ENCODE measurements around the gene TICAM1. TPM values are rescaled to one million over a fixed set of nuclear protein-coding genes. Genes with fewer than 3 reads are reported as not detected.
"Not testable (repeated sequence)": the region's sequence is repeated elsewhere in the genome, so short reads cannot be mapped to it uniquely, and the experiment has no call there.

Gene TICAM1
- total RNA-seq, 4 donors from 2014 or later = 5.2 to 7.0 (median 6.3) TPM

GRCh38 chr19:4802711-4803110 lies 28.8 kb downstream of the TICAM1 start:
- intact Hi-C loops (cut with DNase I) = no loop called here
- H3K27me3 ChIP-seq = no peaks in the 10 kb centered on the region
- WGBS, 2 donors = 82% methylated on average over 7 of the region's 7 CpGs
- H3K4me1 ChIP-seq = no peaks in the 10 kb centered on the region
- no peak overlapping the region for H3K4me3 ChIP-seq (replicated peaks in 1 of 3)
- DNase-seq = no peak
- TF ChIP-seq POLR2A (IDR thresholded peaks at IDR 0.05) = no peak
- no peak for TF ChIP-seq CTCF (IDR thresholded peaks at IDR 0.05)
- no peaks in the 10 kb centered on the region for H3K36me3 ChIP-seq
- no peak overlapping the region for H3K27ac ChIP-seq
- H3K9me3 ChIP-seq = no peaks in the 10 kb centered on the region

GRCh38 chr19:4801085-4801619 lies 30.4 kb downstream of the TICAM1 start:
- Histone ChIP-seq H3K27ac (no peak overlapping the region), H3K36me3 (peaks cover 0 to 3% of the 10 kb centered on the region in 2 donors), H3K4me3 (replicated peaks in 1 of 3) (no peak overlapping the region), H3K4me1 (no peaks in the 10 kb centered on the region), H3K9me3 (no peaks in the 10 kb centered on the region), H3K27me3 (no peaks in the 10 kb centered on the region)
- no peak for DNase-seq
- TF ChIP-seq CTCF (IDR thresholded peaks at IDR 0.05) = no peak
- no peak for TF ChIP-seq POLR2A (IDR thresholded peaks at IDR 0.05)
- intact Hi-C loops (cut with DNase I) = no loop called here
- WGBS, 2 donors = 88 to 93% methylated on average over 3 of the region's 3 CpGs

- WGBS, 2 donors = 66 to 67% methylated on average over 21 to 22 of the region's 23 CpGs
- H3K27ac ChIP-seq = no peak overlapping the region
- H3K36me3 ChIP-seq = peaks cover 0 to 3% of the 10 kb centered on the region in 2 donors
- DNase-seq = no peak
- no peaks in the 10 kb centered on the region for H3K9me3 ChIP-seq
- intact Hi-C loops (cut with DNase I) = no loop called here
- TF ChIP-seq POLR2A (IDR thresholded peaks at IDR 0.05) = no peak
- TF ChIP-seq CTCF (IDR thresholded peaks at IDR 0.05) = no peak
- H3K27me3 ChIP-seq = no peaks in the 10 kb centered on the region
- no peaks in the 10 kb centered on the region for H3K4me1 ChIP-seq
- no peak overlapping the region for H3K4me3 ChIP-seq (replicated peaks in 1 of 3)
Measured at GRCh38 chr19:4800591-4801081, 30.9 kb downstream of the TICAM1 start.

- no peak overlapping the region for H3K4me3 ChIP-seq (replicated peaks in 1 of 3)
- no peaks in the 10 kb centered on the region for H3K27me3 ChIP-seq
- WGBS, 2 donors = 84 to 91% methylated on average over 9 of the region's 9 CpGs
- H3K4me1 ChIP-seq = peaks cover 14 to 17% of the 10 kb centered on the region in 2 donors
- intact Hi-C loops (cut with DNase I) = no loop called here
- TF ChIP-seq CTCF (IDR thresholded peaks at IDR 0.05) = no peak
- TF ChIP-seq POLR2A (IDR thresholded peaks at IDR 0.05) = no peak
- DNase-seq = no peak
- no peak overlapping the region for H3K27ac ChIP-seq
- peaks cover 16 to 23% of the 10 kb centered on the region in 2 donors for H3K36me3 ChIP-seq
- no peaks in the 10 kb centered on the region for H3K9me3 ChIP-seq
Measured at GRCh38 chr19:4795400-4795799, 36.1 kb downstream of the TICAM1 start.

GRCh38 chr19:4794971-4795370 lies 36.5 kb downstream of the TICAM1 start:
- H3K4me3 ChIP-seq (replicated peaks in 1 of 3) = no peak overlapping the region
- intact Hi-C loops (cut with DNase I) = loop anchor here (5.0 kb wide), 1 partner anchor 73 kb away; the partner anchor contains the start of gene DPP9
- H3K27ac ChIP-seq = no peak overlapping the region
- H3K27me3 ChIP-seq = no peaks in the 10 kb centered on the region
- peaks cover 16 to 23% of the 10 kb centered on the region in 2 donors for H3K36me3 ChIP-seq
- TF ChIP-seq CTCF (IDR thresholded peaks at IDR 0.05) (no peak), POLR2A (IDR thresholded peaks at IDR 0.05) (no peak)
- no peaks in the 10 kb centered on the region for H3K9me3 ChIP-seq
- WGBS, 2 donors = 90% methylated on average over 7 to 10 of the region's 11 CpGs
- DNase-seq = no peak
- H3K4me1 ChIP-seq = peaks cover 14 to 17% of the 10 kb centered on the region in 2 donors

DNA sequence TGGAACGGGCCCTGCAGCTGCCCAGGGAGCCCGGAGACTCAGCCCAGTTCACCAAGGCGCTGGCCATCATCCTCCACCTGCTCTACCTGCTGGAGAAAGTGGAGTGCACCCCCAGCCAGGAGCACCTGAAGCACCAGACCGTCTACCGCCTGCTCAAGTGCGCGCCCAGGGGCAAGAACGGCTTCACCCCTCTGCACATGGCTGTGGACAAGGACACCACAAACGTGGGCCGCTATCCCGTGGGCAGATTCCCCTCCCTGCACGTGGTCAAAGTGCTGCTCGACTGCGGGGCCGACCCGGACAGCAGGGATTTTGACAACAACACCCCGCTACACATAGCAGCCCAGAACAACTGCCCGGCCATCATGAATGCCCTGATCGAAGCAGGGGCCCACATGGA lies 38.2 kb downstream of the TICAM1 start:
- peaks cover 16 to 23% of the 10 kb centered on the region in 2 donors for H3K36me3 ChIP-seq
- not testable (repeated sequence) for H3K27me3 ChIP-seq; DNase-seq; H3K27ac ChIP-seq; H3K4me3 ChIP-seq (replicated peaks in 1 of 3); H3K9me3 ChIP-seq
- peaks cover 14 to 17% of the 10 kb centered on the region in 2 donors for H3K4me1 ChIP-seq
- intact Hi-C loops (cut with DNase I) = loop anchor here (5.0 kb wide), 1 partner anchor 71 kb away; the partner anchor contains the start of gene DPP9
- WGBS, 2 donors = 91 to 93% methylated on average over 15 to 17 of the region's 19 CpGs

DNA sequence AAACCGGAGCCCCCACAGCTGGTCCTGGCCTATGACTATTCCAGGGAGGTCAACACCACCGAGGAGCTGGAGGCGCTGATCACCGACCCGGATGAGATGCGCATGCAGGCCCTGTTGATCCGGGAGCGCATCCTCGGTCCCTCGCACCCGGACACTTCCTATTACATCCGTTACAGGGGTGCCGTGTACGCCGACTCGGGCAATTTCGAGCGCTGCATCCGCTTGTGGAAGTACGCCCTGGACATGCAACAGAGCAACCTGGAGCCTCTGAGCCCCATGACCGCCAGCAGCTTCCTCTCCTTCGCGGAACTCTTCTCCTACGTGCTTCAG lies 38.7 kb downstream of the TICAM1 start:
- not testable (repeated sequence) for H3K9me3 ChIP-seq, H3K27ac ChIP-seq, H3K27me3 ChIP-seq, DNase-seq
- H3K36me3 ChIP-seq = peaks cover 16 to 23% of the 10 kb centered on the region in 2 donors
- 94% methylated on average over 23 to 24 of the region's 24 CpGs for WGBS, 2 donors
- peaks cover 14 to 17% of the 10 kb centered on the region in 2 donors for H3K4me1 ChIP-seq
- intact Hi-C loops (cut with DNase I) = loop anchor here (5.0 kb wide), 1 partner anchor 71 kb away; the partner anchor contains the start of gene DPP9
- H3K4me3 ChIP-seq (replicated peaks in 1 of 3) = peak overlapping the region in 1 of 3 donors; percentile 92

Measured in thyroid gland (tissue), 4 donors.